ENCODE results near the gene TRAPPC10.
"Not testable (repeated sequence)": the region's sequence is repeated elsewhere in the genome, so short reads cannot be mapped to it uniquely, and the experiment has no call there.

- not testable (repeated sequence) for TF ChIP-seq CTCF (IDR thresholded peaks at IDR 0.05; ENCODE audit: control extremely low read depth in 1 of 3, insufficient read depth in 1 of 3, low read depth in 1 of 3, low read length in 3 of 3); ATF3 (IDR thresholded peaks at IDR 0.05; ENCODE audit: insufficient read depth, low read depth, low read length); POLR2AphosphoS5 (IDR thresholded peaks at IDR 0.05; ENCODE audit: low read depth, low read length); EZH2 (IDR thresholded peaks at IDR 0.05; ENCODE audit: low read depth, low read length, severe bottlenecking); JUN (IDR thresholded peaks at IDR 0.05; ENCODE audit: low read depth, low read length); CHD7 (IDR thresholded peaks at IDR 0.05; ENCODE audit: insufficient replicate concordance, low read length); GABPA (IDR thresholded peaks at IDR 0.05; ENCODE audit: borderline replicate concordance, insufficient read depth, low read length); RAD21 (IDR thresholded peaks at IDR 0.05 in 1 of 2, conservative IDR thresholded peaks at IDR 0.05 in 1 of 2; ENCODE audit: low read depth in 2 of 2, low read length in 2 of 2); SIX5 (IDR thresholded peaks at IDR 0.05; ENCODE audit: low read depth, low read length); NANOG (IDR thresholded peaks at IDR 0.05; ENCODE audit: insufficient read depth, low read depth, low read length, poor library complexity, severe bottlenecking); SP1 (IDR thresholded peaks at IDR 0.05; ENCODE audit: low read depth, low read length); POLR2A (IDR thresholded peaks at IDR 0.05; ENCODE audit: control extremely low read depth in 1 of 2, low read depth in 2 of 2, low read length in 2 of 2)
Observed at GRCh38 chr21:44142470-44142869, 130.4 kb downstream of the TRAPPC10 start.
